ENCODE results near the gene IFNL4.
"Not testable (repeated sequence)": the region's sequence is repeated elsewhere in the genome, so short reads cannot be mapped to it uniquely, and the experiment has no call there.

The IFNL4 gene

GRCh38 chr19:39219108-39219507, 29.5 kb downstream of the IFNL4 start:
- DNase-seq: not testable (repeated sequence)

- DNase-seq: no peak
Measured at GRCh38 chr19:39218230-39219007, 30.2 kb downstream of the IFNL4 start.

GRCh38 chr19:39217094-39217493, 31.6 kb downstream of the IFNL4 start:
- no peak for DNase-seq

GRCh38 chr19:39215323-39215722, 33.3 kb downstream of the IFNL4 start:
- DNase-seq: not testable (repeated sequence)

GRCh38 chr19:39212375-39212742, 36.3 kb downstream of the IFNL4 start:
- peak; percentile 66 for DNase-seq

- no peak for DNase-seq
Measured at GRCh38 chr19:39211731-39212374, 36.8 kb downstream of the IFNL4 start.

- no peak for DNase-seq
Measured at GRCh38 chr19:39209196-39209595, 39.5 kb downstream of the IFNL4 start.

- DNase-seq: no peak
Measured at GRCh38 chr19:39208175-39208795, 40.4 kb downstream of the IFNL4 start.

GRCh38 chr19:39207293-39207836, 41.3 kb downstream of the IFNL4 start:
- DNase-seq: no peak

- no peak for DNase-seq
Measured at GRCh38 chr19:39206122-39206521, 42.5 kb downstream of the IFNL4 start.

GRCh38 chr19:39205449-39205764, 43.2 kb downstream of the IFNL4 start:
- no peak for DNase-seq

GRCh38 chr19:39203372-39204341, 45.0 kb downstream of the IFNL4 start, which contains the start of gene SYCN:
Gene SYCN, minus strand, starts transcription at chr19:39204263. Its CDS starts 9 bp downstream, at chr19:39204254.
- no peak for DNase-seq

- no peak for DNase-seq
Measured at GRCh38 chr19:39202998-39203355, 45.7 kb downstream of the IFNL4 start.

- no peak for DNase-seq
Measured at GRCh38 chr19:39200803-39201115, 47.9 kb downstream of the IFNL4 start.

- no peak for DNase-seq
Measured at GRCh38 chr19:39200066-39200802, 48.4 kb downstream of the IFNL4 start.

- DNase-seq: no peak
Measured at GRCh38 chr19:39199025-39199424, 49.6 kb downstream of the IFNL4 start.

- DNase-seq: no peak
Measured at GRCh38 chr19:39197808-39198207, 50.8 kb downstream of the IFNL4 start.

GRCh38 chr19:39196860-39197562, 51.6 kb downstream of the IFNL4 start, which contains the start of gene NCCRP1:
Gene NCCRP1, plus strand, starts transcription at chr19:39196964. Its CDS starts 19 bp downstream, at chr19:39196983.
- no peak for DNase-seq

GRCh38 chr19:39196320-39196719, 52.3 kb downstream of the IFNL4 start:
- DNase-seq: no peak
